CD4-positive, alpha-beta T cell (primary cell): ENCODE results near the gene GXYLT1. TPM values are rescaled to one million over a fixed set of nuclear protein-coding genes. Genes with fewer than 3 reads are reported as not detected.

ENCODE experiments used
- ATAC-seq: fragments of 200-7000 bp; cut with Tn5 transposase; one replicate; pipeline ENCODE4 v1.10.0; 2022; ENCODE audit warnings: mild to moderate bottlenecking; ENCODE audit not compliant: poor library complexity
- CTCF ChIA-PET: fragments of 350-600 bp; sonication (Branson Sonifier 250); formaldehyde crosslinking; loops from one replicate; lab custom pipeline; 2021; ENCODE audit warnings: antibody characterized with exemption, inconsistent platforms; lab: Charles Lee
- POLR2A ChIA-PET: fragments of 350-600 bp; sonication (Branson Sonifier 250); formaldehyde crosslinking; loops from one replicate; lab custom pipeline; 2021; ENCODE audit warnings: antibody characterized with exemption, inconsistent platforms; lab: Charles Lee
- DNase-seq, 14 experiments: peaks; one replicate each; pipeline ENCODE4 v3.0.0-alpha.2; 2013 to 2020; ENCODE audit warnings: mixed read lengths in 2 of 14
- H3K27ac ChIP-seq, 2 donors: one replicate each; pipeline versions ENCODE4 v1.5.1 to v1.7.0; 2013; ENCODE audit warnings: low read length in 2 of 2, low read depth in 1 of 2, mild to moderate bottlenecking in 1 of 2
- H3K27me3 ChIP-seq, 2 experiments: 1 replicate in 1 of 2; 2 replicates in 1 of 2; pipeline versions ENCODE4 v1.6.1 to v1.7.0; 2013; ENCODE audit warnings: low read length in 2 of 2, control low read depth in 1 of 2, mild to moderate bottlenecking in 1 of 2, moderate library complexity in 1 of 2; ENCODE audit not compliant: insufficient read depth in 2 of 2, control insufficient read depth in 1 of 2
- H3K36me3 ChIP-seq: one replicate; pipeline ENCODE4 v1.6.1; 2013; ENCODE audit warnings: low read length, control low read depth; ENCODE audit not compliant: insufficient read depth
- H3K4me1 ChIP-seq: one replicate; pipeline ENCODE4 v1.6.1; 2013; ENCODE audit warnings: low read length, control low read depth; ENCODE audit not compliant: insufficient read depth
- H3K4me3 ChIP-seq: one replicate; pipeline ENCODE4 v1.5.1; 2013; ENCODE audit warnings: mild to moderate bottlenecking, low read length, moderate library complexity
- H3K9me3 ChIP-seq, 2 experiments: 1 replicate in 1 of 2; 2 replicates in 1 of 2; pipeline versions ENCODE4 v1.6.1 to v1.7.0; 2013; ENCODE audit warnings: low read length in 2 of 2, mild to moderate bottlenecking in 2 of 2, control low read depth in 1 of 2, moderate library complexity in 1 of 2; ENCODE audit not compliant: control insufficient read depth in 1 of 2, insufficient read depth in 1 of 2
- H3K27ac Mint-ChIP-seq: one replicate; pipeline ENCODE4 v1.8.0; 2020; ENCODE audit warnings: mixed read lengths
- H3K27me3 Mint-ChIP-seq: one replicate; pipeline ENCODE4 v1.8.0; 2021; ENCODE audit warnings: mixed read lengths
- H3K36me3 Mint-ChIP-seq: one replicate; pipeline ENCODE4 v1.8.0; 2021; ENCODE audit warnings: low read depth, mixed read lengths
- H3K4me1 Mint-ChIP-seq: one replicate; pipeline ENCODE4 v1.8.0; 2021; ENCODE audit warnings: low read depth, mixed read lengths
- H3K4me3 Mint-ChIP-seq: one replicate; pipeline ENCODE4 v1.8.0; 2020; ENCODE audit warnings: mild to moderate bottlenecking, mixed read lengths
- H3K9me3 Mint-ChIP-seq: one replicate; pipeline ENCODE4 v1.8.0; 2020; ENCODE audit warnings: mixed read lengths
- intact Hi-C, 2 experiments: fragments of 100-400 bp; cut with DNase I in 1 of 2; cut with micrococcal nuclease in 1 of 2; formaldehyde crosslinking; loops; one replicate each; pipeline versions ENCODE4 v1.15.1 to v1.9.0; 2023 to 2025; cut with DNase I, micrococcal nuclease
- total RNA-seq, 174 experiments: library from RNA in 2 of 174; stranded (reverse) in 2 of 174; gene quantifications; one replicate each; pipeline ENCODE4 v1.2.3 and lab custom pipeline; 2021 to 2026
- TF ChIP-seq, protein P1 (sequence below): fragments of 200-600 bp; IDR thresholded peaks from one replicate; pipeline ENCODE4 v1.8.0; 2022; ENCODE audit warnings: antibody characterized with exemption, mild to moderate bottlenecking

GXYLT1 gene
- total RNA-seq, 2 experiments from 2014 or later = 8.0 to 8.2 TPM

DNA sequence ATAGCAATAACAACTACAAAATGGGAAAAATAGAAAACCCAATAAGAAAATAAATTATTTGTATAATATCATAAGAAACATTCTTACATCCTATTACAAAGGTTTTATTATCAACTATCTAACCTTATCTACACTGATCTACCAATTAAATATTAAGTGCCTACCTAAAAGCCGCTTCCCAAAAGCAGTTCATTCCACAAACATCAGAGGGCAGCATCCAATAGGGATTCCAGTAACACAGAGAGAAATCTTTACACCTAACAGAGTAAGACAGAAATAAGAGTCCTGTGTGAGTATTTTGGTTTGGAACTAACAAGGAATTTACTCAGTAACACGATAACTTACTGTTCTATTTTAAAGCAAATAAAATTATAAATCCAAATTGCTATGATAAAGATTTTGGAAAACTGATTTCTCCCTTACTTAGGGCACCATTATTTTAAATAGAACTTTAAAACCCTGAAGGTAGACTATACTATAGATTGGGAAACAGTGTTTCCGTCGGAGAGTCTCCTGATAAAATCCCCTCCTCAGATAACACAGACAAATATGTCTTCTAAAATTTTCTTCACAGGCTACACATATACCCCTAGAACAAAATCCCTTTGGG, 15.0 kb downstream of the GXYLT1 start:
- no peak overlapping the region for H3K27ac Mint-ChIP-seq
- Histone ChIP-seq H3K4me1 (no peaks in the 10 kb centered on the region), H3K27me3 (no peaks in the 10 kb centered on the region), H3K9me3 (no peaks in the 10 kb centered on the region), H3K27ac (no peak overlapping the region), H3K4me3 (no peak overlapping the region), H3K36me3 (no peaks in the 10 kb centered on the region)
- peaks cover 49% of the 10 kb centered on the region for H3K4me1 Mint-ChIP-seq
- ChIA-PET POLR2A (no interaction called here), CTCF (no interaction called here)
- H3K9me3 Mint-ChIP-seq = no peaks in the 10 kb centered on the region
- DNase-seq (peak in 4 of 14 experiments; percentile 38 to 62 (median 53)), ATAC-seq (peak; percentile 65)
- intact Hi-C loops = loop anchor here (1.0 to 5.0 kb wide), 3 partner anchors 203 to 243 kb away; no protein-coding TSS in a partner anchor
- no peaks in the 10 kb centered on the region for H3K36me3 Mint-ChIP-seq
- TF ChIP-seq, protein P1, sequence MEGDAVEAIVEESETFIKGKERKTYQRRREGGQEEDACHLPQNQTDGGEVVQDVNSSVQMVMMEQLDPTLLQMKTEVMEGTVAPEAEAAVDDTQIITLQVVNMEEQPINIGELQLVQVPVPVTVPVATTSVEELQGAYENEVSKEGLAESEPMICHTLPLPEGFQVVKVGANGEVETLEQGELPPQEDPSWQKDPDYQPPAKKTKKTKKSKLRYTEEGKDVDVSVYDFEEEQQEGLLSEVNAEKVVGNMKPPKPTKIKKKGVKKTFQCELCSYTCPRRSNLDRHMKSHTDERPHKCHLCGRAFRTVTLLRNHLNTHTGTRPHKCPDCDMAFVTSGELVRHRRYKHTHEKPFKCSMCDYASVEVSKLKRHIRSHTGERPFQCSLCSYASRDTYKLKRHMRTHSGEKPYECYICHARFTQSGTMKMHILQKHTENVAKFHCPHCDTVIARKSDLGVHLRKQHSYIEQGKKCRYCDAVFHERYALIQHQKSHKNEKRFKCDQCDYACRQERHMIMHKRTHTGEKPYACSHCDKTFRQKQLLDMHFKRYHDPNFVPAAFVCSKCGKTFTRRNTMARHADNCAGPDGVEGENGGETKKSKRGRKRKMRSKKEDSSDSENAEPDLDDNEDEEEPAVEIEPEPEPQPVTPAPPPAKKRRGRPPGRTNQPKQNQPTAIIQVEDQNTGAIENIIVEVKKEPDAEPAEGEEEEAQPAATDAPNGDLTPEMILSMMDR = peak; percentile 65
- H3K4me3 Mint-ChIP-seq = no peak overlapping the region
- H3K27me3 Mint-ChIP-seq = no peaks in the 10 kb centered on the region

DNA sequence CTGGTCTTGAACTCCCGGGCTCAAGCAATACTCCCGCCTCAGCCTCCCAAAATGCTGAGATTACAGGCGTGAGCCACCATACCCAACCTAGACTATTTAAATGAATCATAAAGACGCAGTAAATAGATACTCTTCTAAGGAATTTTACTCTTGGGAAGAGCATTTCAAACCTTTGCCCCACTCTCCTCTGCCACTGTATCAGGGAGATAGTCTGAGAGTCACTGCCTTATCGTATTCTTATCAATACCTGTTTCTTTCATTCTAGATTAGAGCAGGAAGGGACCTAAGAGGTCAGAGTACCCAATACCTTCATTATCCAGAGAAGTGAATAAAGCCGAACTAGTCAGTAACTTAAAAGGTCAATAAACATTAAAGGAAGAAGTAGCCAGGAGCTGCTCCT, 15.8 kb downstream of the GXYLT1 start:
- Histone ChIP-seq H3K27ac (no peak overlapping the region), H3K36me3 (no peaks in the 10 kb centered on the region), H3K4me3 (no peak overlapping the region), H3K27me3 (no peaks in the 10 kb centered on the region), H3K4me1 (no peaks in the 10 kb centered on the region), H3K9me3 (no peaks in the 10 kb centered on the region)
- no peaks in the 10 kb centered on the region for H3K36me3 Mint-ChIP-seq
- H3K4me1 Mint-ChIP-seq = peaks cover 44% of the 10 kb centered on the region
- TF ChIP-seq, protein P1 = no peak
- intact Hi-C loops = loop anchor here (1.0 to 5.0 kb wide), 3 partner anchors 203 to 243 kb away; no protein-coding TSS in a partner anchor
- H3K4me3 Mint-ChIP-seq = no peak overlapping the region
- no peaks in the 10 kb centered on the region for H3K9me3 Mint-ChIP-seq
- no peaks in the 10 kb centered on the region for H3K27me3 Mint-ChIP-seq
- DNase-seq = no peak
- no peak overlapping the region for H3K27ac Mint-ChIP-seq
- POLR2A ChIA-PET = no interaction called here
- CTCF ChIA-PET = interaction anchor here (0.9 to 1.3 kb wide), 2 partner anchors 11 to 203 kb away, joined by 3 to 5 read pairs; no protein-coding TSS in a partner anchor
- ATAC-seq = no peak

DNA sequence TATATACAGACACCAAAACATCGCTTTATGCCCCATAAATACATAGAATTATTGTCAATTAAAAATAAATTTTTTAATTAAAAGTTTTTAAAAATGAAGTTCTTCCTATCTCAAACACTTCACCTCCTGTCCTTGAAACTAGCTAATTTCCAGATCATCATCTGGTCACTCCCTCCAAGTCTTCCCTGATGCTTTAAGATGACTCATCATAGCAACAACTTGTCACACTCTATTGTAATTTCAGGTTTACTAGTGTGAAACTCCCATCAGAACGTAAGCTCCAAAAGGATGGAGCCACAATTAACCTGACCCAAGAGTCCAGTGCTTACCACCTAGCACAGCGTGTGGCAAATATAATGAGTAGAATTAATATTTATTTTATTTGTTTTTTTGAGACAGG, 16.3 kb downstream of the GXYLT1 start:
- Histone ChIP-seq H3K27me3 (no peaks in the 10 kb centered on the region), H3K4me1 (no peaks in the 10 kb centered on the region), H3K4me3 (no peak overlapping the region), H3K36me3 (no peaks in the 10 kb centered on the region), H3K9me3 (no peaks in the 10 kb centered on the region), H3K27ac (no peak overlapping the region)
- intact Hi-C loops = loop anchor here in 1 of 2 experiments (5.0 kb wide), 2 partner anchors 204 to 244 kb away; no protein-coding TSS in a partner anchor
- Mint-ChIP-seq H3K36me3 (no peaks in the 10 kb centered on the region), H3K9me3 (no peaks in the 10 kb centered on the region), H3K4me1 (peaks cover 40% of the 10 kb centered on the region), H3K4me3 (no peak overlapping the region), H3K27me3 (no peaks in the 10 kb centered on the region), H3K27ac (no peak overlapping the region)
- ChIA-PET CTCF (interaction anchor here (0.9 to 1.3 kb wide), 2 partner anchors 11 to 203 kb away, joined by 3 to 5 read pairs; no protein-coding TSS in a partner anchor), POLR2A (no interaction called here)
- TF ChIP-seq, protein P1 = no peak
- DNase-seq = no peak
- no peak for ATAC-seq
